SK-N-SH treated with all-trans-retinoic acid at 6 μM for 48 hours (cell line): ENCODE measurements around the gene ST14.
A peak's percentile ranks its signal among the peaks of the same experiment; 100 is the strongest.

Experiments
- ATAC-seq: fragments of 200-7000 bp; cut with Tn5 transposase; 3 replicates; pipeline ENCODE4 v1.9.1; 2020; ENCODE audit warnings: mild to moderate bottlenecking, moderate library complexity
- ARNTL ChIP-seq: fragments of 450-650 bp; formaldehyde crosslinking; IDR thresholded peaks from 2 replicates; pipeline ENCODE4 v1.5.0; 2020; ENCODE audit warnings: low read depth, mild to moderate bottlenecking, moderate library complexity, borderline replicate concordance
- BACH2 ChIP-seq: fragments of 250-450 bp; sonication (Bioruptor Pico); IDR thresholded peaks from 2 replicates; pipeline ENCODE4 v1.9.0; 2021; ENCODE audit warnings: mild to moderate bottlenecking, borderline replicate concordance
- CSDC2 ChIP-seq: fragments of 250-450 bp; sonication (Bioruptor Pico); IDR thresholded peaks from 2 replicates; pipeline ENCODE4 v1.5.0; 2020; ENCODE audit warnings: mild to moderate bottlenecking, moderate library complexity
- ESRRG ChIP-seq: fragments of 250-450 bp; sonication (Bioruptor Pico); IDR thresholded peaks from 2 replicates; pipeline ENCODE4 v1.6.1; 2021; ENCODE audit warnings: mild to moderate bottlenecking
- ISL1 ChIP-seq: fragments of 250-450 bp; sonication (Bioruptor Pico); IDR thresholded peaks from 2 replicates; pipeline ENCODE4 v2.1.2; 2022; ENCODE audit warnings: mild to moderate bottlenecking, moderate library complexity
- OSR1 ChIP-seq: fragments of 250-450 bp; sonication (Bioruptor Pico); IDR thresholded peaks from 2 replicates; pipeline ENCODE4 v1.8.0; 2022; ENCODE audit warnings: moderate library complexity, mild to moderate bottlenecking, inconsistent platforms
- PPARA ChIP-seq: fragments of 250-450 bp; sonication (Bioruptor Pico); IDR thresholded peaks from 2 replicates; pipeline ENCODE4 v1.5.0; 2020; ENCODE audit warnings: mild to moderate bottlenecking, borderline replicate concordance
- RARB ChIP-seq: fragments of 250-450 bp; sonication (Bioruptor Pico); IDR thresholded peaks from 2 replicates; pipeline ENCODE4 v1.8.0; 2021; ENCODE audit warnings: mild to moderate bottlenecking, moderate library complexity
- SNAI2 ChIP-seq: fragments of 250-450 bp; sonication (Bioruptor Pico); IDR thresholded peaks from 2 replicates; pipeline ENCODE4 v1.5.0; 2020; ENCODE audit warnings: mild to moderate bottlenecking, moderate library complexity
- TCF4 ChIP-seq: fragments of 250-450 bp; sonication (Bioruptor Pico); IDR thresholded peaks from 2 replicates; pipeline ENCODE4 v1.8.0; 2021; ENCODE audit warnings: mild to moderate bottlenecking, moderate library complexity, borderline replicate concordance
- TOX ChIP-seq: fragments of 250-450 bp; sonication (Bioruptor Pico); IDR thresholded peaks from 2 replicates; pipeline ENCODE4 v1.8.0; 2021; ENCODE audit warnings: mild to moderate bottlenecking, moderate library complexity, borderline replicate concordance
- ZC3H10 ChIP-seq: fragments of 250-450 bp; sonication (Bioruptor Pico); IDR thresholded peaks from 2 replicates; pipeline ENCODE4 v1.5.1; 2021; ENCODE audit warnings: mild to moderate bottlenecking, moderate library complexity
- ZFP30 ChIP-seq: fragments of 450-650 bp; formaldehyde crosslinking; IDR thresholded peaks from 2 replicates; pipeline ENCODE4 v1.5.0; 2022; ENCODE audit warnings: mild to moderate bottlenecking, moderate library complexity
- ZNF565 ChIP-seq: fragments of 450-650 bp; formaldehyde crosslinking; conservative IDR thresholded peaks from 2 replicates; pipeline ENCODE4 v1.5.0; 2020; ENCODE audit warnings: low read depth, mild to moderate bottlenecking, moderate library complexity
- ZNF70 ChIP-seq: fragments of 450-650 bp; formaldehyde crosslinking; IDR thresholded peaks from 2 replicates; pipeline ENCODE4 v1.5.0; 2020; ENCODE audit warnings: mild to moderate bottlenecking, moderate library complexity
- ZNF8 ChIP-seq: fragments of 450-650 bp; formaldehyde crosslinking; IDR thresholded peaks from 2 replicates; pipeline ENCODE4 v1.5.0; 2020; ENCODE audit warnings: mild to moderate bottlenecking, moderate library complexity
- TF ChIP-seq, protein P1 (sequence below): fragments of 250-450 bp; sonication (Bioruptor Pico); IDR thresholded peaks from 2 replicates; pipeline ENCODE4 v1.8.0; 2020; ENCODE audit warnings: mild to moderate bottlenecking, moderate library complexity, borderline replicate concordance
- TF ChIP-seq, protein P2 (sequence below): fragments of 250-450 bp; sonication (Bioruptor Pico); IDR thresholded peaks from 2 replicates; pipeline ENCODE4 v1.5.1; 2020; ENCODE audit warnings: low read depth, mild to moderate bottlenecking, moderate library complexity
- TF ChIP-seq, protein P3 (sequence below): fragments of 250-450 bp; sonication (Bioruptor Pico); IDR thresholded peaks from 2 replicates; pipeline ENCODE4 v1.8.0; 2021; ENCODE audit warnings: low read depth, mild to moderate bottlenecking, moderate library complexity, borderline replicate concordance
- TF ChIP-seq, protein P4 (sequence below): fragments of 250-450 bp; sonication (Bioruptor Pico); IDR thresholded peaks from 2 replicates; pipeline ENCODE4 v1.5.0; 2020; ENCODE audit warnings: mild to moderate bottlenecking, moderate library complexity

Gene ST14

DNA sequence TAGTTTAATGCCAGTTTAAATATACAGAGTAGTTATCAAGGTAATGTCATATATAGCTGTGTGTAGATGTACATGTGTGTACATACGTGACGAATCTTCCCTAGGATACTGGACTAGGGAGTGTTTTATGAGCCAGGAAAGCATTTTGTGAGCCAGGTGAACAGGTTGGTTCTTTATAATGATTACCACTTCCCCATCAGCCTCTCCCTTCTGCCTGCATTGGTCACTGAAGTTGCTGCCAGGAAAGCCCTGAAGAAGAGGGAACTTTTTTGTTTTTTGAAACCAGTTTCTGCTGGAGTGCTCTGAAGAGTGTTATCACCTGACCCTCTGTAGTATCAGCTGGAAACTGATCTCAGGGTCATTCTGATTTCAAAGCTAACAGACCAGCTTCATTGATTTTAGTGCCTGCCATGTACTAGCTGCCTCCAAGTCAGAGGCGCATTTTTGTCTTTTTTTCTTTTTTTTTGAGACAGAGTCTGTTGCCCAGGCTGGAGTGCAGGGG, 14.2 kb upstream of the ST14 start:
- ATAC-seq: no peak
- TF ChIP-seq ZNF565 (CRISPR knock-in tag): no peak

DNA sequence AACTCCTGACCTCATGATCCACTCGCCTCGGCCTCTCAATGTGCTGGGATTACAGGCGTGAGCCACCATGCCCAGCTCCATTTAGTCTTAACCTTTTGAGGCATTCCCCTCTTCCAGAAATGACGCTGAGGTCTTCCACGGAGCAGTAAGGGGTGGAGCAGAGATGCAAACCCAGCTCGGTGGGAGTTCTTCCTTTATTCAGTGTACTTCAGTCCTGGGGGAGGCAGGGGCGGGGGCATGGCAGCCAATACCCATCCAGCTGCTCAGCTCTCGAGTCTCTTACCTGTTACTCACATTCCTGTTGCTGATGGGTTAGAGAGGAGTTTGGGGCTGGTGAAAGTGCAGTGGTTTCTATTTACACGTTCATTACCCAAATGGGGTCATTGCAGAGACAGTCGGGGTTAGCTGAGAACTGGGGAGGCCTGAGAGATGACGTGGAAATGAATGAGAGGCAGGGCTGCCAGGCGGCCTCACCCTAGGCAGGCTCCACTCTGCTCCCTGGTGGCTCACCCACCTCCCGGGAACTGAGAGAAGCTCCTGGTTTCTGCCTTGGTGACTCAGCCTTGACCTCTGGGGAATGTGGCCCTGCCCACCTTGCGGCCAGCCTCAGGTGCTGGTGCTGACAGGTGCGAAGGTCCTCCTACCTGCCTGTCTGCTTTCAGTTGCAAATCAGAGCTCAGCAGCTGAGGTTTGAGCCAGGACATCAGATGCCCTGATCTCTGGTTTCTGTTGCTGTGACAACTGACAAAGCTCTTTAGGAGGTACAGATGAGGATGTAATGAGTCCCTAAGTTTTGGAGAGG, 13.4 kb upstream of the ST14 start:
- ATAC-seq: peak; percentile 62
- TF ChIP-seq, protein P1, sequence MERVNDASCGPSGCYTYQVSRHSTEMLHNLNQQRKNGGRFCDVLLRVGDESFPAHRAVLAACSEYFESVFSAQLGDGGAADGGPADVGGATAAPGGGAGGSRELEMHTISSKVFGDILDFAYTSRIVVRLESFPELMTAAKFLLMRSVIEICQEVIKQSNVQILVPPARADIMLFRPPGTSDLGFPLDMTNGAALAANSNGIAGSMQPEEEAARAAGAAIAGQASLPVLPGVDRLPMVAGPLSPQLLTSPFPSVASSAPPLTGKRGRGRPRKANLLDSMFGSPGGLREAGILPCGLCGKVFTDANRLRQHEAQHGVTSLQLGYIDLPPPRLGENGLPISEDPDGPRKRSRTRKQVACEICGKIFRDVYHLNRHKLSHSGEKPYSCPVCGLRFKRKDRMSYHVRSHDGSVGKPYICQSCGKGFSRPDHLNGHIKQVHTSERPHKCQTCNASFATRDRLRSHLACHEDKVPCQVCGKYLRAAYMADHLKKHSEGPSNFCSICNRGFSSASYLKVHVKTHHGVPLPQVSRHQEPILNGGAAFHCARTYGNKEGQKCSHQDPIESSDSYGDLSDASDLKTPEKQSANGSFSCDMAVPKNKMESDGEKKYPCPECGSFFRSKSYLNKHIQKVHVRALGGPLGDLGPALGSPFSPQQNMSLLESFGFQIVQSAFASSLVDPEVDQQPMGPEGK (CRISPR knock-in tag): no peak
- TF ChIP-seq ZFP30 (CRISPR knock-in tag): no peak
- no peak for TF ChIP-seq ZNF565 (CRISPR knock-in tag)
- TF ChIP-seq TCF4 (CRISPR knock-in tag): no peak
- no peak for TF ChIP-seq ZNF70 (CRISPR knock-in tag)
- no peak for TF ChIP-seq OSR1 (CRISPR knock-in tag)
- TF ChIP-seq, protein P2, sequence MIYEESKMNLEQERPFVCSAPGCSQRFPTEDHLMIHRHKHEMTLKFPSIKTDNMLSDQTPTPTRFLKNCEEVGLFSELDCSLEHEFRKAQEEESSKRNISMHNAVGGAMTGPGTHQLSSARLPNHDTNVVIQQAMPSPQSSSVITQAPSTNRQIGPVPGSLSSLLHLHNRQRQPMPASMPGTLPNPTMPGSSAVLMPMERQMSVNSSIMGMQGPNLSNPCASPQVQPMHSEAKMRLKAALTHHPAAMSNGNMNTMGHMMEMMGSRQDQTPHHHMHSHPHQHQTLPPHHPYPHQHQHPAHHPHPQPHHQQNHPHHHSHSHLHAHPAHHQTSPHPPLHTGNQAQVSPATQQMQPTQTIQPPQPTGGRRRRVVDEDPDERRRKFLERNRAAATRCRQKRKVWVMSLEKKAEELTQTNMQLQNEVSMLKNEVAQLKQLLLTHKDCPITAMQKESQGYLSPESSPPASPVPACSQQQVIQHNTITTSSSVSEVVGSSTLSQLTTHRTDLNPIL (CRISPR knock-in tag): no peak
- no peak for TF ChIP-seq SNAI2 (CRISPR knock-in tag)
- TF ChIP-seq, protein P3, sequence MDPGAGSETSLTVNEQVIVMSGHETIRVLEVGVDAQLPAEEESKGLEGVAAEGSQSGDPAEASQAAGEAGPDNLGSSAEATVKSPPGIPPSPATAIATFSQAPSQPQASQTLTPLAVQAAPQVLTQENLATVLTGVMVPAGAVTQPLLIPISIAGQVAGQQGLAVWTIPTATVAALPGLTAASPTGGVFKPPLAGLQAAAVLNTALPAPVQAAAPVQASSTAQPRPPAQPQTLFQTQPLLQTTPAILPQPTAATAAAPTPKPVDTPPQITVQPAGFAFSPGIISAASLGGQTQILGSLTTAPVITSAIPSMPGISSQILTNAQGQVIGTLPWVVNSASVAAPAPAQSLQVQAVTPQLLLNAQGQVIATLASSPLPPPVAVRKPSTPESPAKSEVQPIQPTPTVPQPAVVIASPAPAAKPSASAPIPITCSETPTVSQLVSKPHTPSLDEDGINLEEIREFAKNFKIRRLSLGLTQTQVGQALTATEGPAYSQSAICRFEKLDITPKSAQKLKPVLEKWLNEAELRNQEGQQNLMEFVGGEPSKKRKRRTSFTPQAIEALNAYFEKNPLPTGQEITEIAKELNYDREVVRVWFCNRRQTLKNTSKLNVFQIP: no peak
- TF ChIP-seq PPARA (CRISPR knock-in tag): no peak
- no peak for TF ChIP-seq ISL1 (CRISPR knock-in tag)
- no peak for TF ChIP-seq ESRRG (CRISPR knock-in tag)
- no peak for TF ChIP-seq RARB (CRISPR knock-in tag)
- TF ChIP-seq ARNTL (CRISPR knock-in tag): no peak
- no peak for TF ChIP-seq CSDC2 (CRISPR knock-in tag)
- TF ChIP-seq BACH2: no peak
- TF ChIP-seq ZNF8 (CRISPR knock-in tag): no peak

DNA sequence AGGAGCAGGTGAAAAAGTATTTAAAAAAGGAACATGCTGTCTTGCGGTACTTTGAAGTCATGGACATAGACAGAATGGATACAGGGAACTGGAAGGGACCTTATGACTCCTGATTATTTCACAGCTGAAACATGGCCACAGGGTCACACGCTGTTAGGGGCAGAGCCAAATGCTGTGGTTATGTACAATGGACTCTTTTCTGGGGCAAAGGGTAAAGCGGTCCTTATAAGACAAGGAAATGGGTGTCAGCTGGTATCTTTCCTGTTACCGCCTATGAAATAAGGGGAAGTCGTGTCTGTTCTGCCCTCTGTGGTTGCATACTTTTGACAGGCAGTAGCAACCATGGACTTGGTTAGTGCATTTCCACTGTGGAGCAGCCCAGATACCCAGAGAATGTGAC, 12.8 kb upstream of the ST14 start:
- TF ChIP-seq, protein P2 (CRISPR knock-in tag): no peak
- TF ChIP-seq ZNF8 (CRISPR knock-in tag): no peak
- TF ChIP-seq, all 23 proteins: peak for 0
- no peak; the same call in 2 of the 3 replicates for ATAC-seq

DNA sequence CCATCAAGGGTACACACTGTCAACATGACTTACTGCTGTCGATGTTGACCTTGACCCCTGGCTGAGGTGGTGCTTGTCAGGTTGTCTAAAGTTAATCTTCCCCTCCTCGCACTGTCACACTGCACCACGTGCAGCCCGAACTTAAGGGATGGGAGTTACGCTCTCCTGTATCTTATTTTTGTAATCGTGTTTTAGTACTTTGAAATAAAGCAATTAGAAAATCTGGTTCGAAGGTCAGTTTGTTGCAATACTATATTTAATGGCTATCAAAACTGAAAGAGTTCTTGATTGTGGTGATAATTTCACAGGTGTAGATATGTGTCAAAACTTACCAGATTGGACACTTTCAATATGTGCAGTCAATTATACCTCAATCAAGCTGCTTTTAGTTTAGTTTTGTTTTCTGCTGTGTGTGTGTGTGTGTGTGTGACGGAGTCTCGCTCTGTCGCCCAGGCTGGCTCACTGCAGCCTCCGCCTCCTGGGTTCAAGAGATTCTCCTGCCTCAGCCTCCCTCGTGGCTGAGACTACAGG, 10.7 kb upstream of the ST14 start:
- TF ChIP-seq ZC3H10 (no peak), ESRRG (CRISPR knock-in tag) (no peak), ISL1 (CRISPR knock-in tag) (no peak), ZNF565 (CRISPR knock-in tag) (no peak), TOX (no peak), PPARA (CRISPR knock-in tag) (no peak), TCF4 (CRISPR knock-in tag) (no peak), BACH2 (no peak), ARNTL (CRISPR knock-in tag) (no peak), OSR1 (CRISPR knock-in tag) (no peak)
- TF ChIP-seq, protein P4, sequence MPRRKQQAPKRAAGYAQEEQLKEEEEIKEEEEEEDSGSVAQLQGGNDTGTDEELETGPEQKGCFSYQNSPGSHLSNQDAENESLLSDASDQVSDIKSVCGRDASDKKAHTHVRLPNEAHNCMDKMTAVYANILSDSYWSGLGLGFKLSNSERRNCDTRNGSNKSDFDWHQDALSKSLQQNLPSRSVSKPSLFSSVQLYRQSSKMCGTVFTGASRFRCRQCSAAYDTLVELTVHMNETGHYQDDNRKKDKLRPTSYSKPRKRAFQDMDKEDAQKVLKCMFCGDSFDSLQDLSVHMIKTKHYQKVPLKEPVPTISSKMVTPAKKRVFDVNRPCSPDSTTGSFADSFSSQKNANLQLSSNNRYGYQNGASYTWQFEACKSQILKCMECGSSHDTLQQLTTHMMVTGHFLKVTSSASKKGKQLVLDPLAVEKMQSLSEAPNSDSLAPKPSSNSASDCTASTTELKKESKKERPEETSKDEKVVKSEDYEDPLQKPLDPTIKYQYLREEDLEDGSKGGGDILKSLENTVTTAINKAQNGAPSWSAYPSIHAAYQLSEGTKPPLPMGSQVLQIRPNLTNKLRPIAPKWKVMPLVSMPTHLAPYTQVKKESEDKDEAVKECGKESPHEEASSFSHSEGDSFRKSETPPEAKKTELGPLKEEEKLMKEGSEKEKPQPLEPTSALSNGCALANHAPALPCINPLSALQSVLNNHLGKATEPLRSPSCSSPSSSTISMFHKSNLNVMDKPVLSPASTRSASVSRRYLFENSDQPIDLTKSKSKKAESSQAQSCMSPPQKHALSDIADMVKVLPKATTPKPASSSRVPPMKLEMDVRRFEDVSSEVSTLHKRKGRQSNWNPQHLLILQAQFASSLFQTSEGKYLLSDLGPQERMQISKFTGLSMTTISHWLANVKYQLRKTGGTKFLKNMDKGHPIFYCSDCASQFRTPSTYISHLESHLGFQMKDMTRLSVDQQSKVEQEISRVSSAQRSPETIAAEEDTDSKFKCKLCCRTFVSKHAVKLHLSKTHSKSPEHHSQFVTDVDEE (CRISPR knock-in tag): no peak
- TF ChIP-seq, protein P1 (CRISPR knock-in tag): no peak
- TF ChIP-seq, protein P3: no peak
- TF ChIP-seq, all 23 proteins: peak for 0
- ATAC-seq: no peak
